ENCODE measurements around the gene PPAN. TPM values are rescaled to one million over a fixed set of nuclear protein-coding genes. Genes with fewer than 3 reads are reported as not detected.
A peak's percentile ranks its signal among the peaks of the same experiment; 100 is the strongest.

The PPAN gene
- total and polyA plus RNA-seq, 12 donors, result 17.6 to 47.7 (median 20.8) TPM

GRCh38 chr19:10132905-10133304, 26.7 kb downstream of the PPAN start:
- Histone ChIP-seq H3K36me3 (peaks cover 0 to 100% (median 55%) of the 10 kb centered on the region in 9 donors), H3K27ac (no peak overlapping the region), H3K9me3 (no peaks in the 10 kb centered on the region), H3K27me3 (no peaks in the 10 kb centered on the region), H3K4me3 (no peak overlapping the region), H3K4me1 (peaks cover 0 to 5% (median 0%) of the 10 kb centered on the region in 9 donors)
- TF ChIP-seq, protein P1, sequence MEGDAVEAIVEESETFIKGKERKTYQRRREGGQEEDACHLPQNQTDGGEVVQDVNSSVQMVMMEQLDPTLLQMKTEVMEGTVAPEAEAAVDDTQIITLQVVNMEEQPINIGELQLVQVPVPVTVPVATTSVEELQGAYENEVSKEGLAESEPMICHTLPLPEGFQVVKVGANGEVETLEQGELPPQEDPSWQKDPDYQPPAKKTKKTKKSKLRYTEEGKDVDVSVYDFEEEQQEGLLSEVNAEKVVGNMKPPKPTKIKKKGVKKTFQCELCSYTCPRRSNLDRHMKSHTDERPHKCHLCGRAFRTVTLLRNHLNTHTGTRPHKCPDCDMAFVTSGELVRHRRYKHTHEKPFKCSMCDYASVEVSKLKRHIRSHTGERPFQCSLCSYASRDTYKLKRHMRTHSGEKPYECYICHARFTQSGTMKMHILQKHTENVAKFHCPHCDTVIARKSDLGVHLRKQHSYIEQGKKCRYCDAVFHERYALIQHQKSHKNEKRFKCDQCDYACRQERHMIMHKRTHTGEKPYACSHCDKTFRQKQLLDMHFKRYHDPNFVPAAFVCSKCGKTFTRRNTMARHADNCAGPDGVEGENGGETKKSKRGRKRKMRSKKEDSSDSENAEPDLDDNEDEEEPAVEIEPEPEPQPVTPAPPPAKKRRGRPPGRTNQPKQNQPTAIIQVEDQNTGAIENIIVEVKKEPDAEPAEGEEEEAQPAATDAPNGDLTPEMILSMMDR (IDR thresholded peaks at IDR 0.05), result no peak
- no peak for ATAC-seq
- no peak for DNase-seq
- intact Hi-C loops (cut with DNase I), result no loop called here
- WGBS, 2 donors, result 94% methylated on average over 7 of the region's 7 CpGs

DNA sequence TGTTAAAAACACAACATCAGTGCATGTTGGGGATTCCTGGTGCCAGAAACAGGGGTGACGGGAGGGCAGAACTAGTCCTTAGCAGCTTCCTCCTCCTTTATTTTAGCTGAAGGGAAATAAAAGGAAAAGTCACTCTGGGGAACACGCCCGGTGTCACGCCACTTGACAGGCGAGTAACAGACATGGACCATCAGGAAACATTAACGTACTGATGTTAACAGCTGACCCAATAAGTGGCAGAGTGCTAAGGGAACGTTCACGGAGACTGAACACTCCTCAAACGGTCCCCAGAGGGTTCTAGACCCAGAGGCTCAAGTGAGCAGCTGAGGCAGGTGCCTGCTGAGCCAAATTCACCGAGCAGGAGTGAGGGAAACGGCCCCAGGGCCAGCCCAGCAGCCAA, 27.4 kb downstream of the PPAN start:
- TF ChIP-seq, protein P1 (IDR thresholded peaks at IDR 0.05), result no peak
- DNase-seq (no peak), ATAC-seq (no peak)
- intact Hi-C loops (cut with DNase I), result no loop called here
- Histone ChIP-seq H3K4me3 (no peak overlapping the region), H3K9me3 (no peaks in the 10 kb centered on the region), H3K36me3 (peaks cover 0 to 100% (median 62%) of the 10 kb centered on the region in 9 donors), H3K27ac (peak overlapping the region in 1 of 10 donors; percentile 10), H3K4me1 (peaks cover 0 to 5% (median 0%) of the 10 kb centered on the region in 9 donors), H3K27me3 (no peaks in the 10 kb centered on the region)
- 88% methylated on average over 11 of the region's 11 CpGs for WGBS, 2 donors

- Histone ChIP-seq H3K36me3 (peaks cover 0 to 100% (median 66%) of the 10 kb centered on the region in 9 donors), H3K4me3 (no peak overlapping the region), H3K27ac (peak overlapping the region in 1 of 10 donors; percentile 10), H3K9me3 (no peaks in the 10 kb centered on the region), H3K4me1 (peaks cover 0 to 5% (median 0%) of the 10 kb centered on the region in 9 donors), H3K27me3 (no peaks in the 10 kb centered on the region)
- DNase-seq (no peak), ATAC-seq (no peak)
- TF ChIP-seq, protein P1 (IDR thresholded peaks at IDR 0.05), result no peak
- WGBS, 2 donors, result 90 to 91% methylated on average over 7 to 9 of the region's 9 CpGs
- intact Hi-C loops (cut with DNase I), result no loop called here
Observed at GRCh38 chr19:10134040-10134439, 27.9 kb downstream of the PPAN start.

GRCh38 chr19:10135551-10136334, 29.6 kb downstream of the PPAN start:
- Histone ChIP-seq H3K4me1 (peaks cover 0 to 5% (median 0%) of the 10 kb centered on the region in 9 donors), H3K36me3 (peaks cover 3 to 100% (median 80%) of the 10 kb centered on the region in 9 donors), H3K4me3 (no peak overlapping the region), H3K27ac (no peak overlapping the region), H3K9me3 (no peaks in the 10 kb centered on the region), H3K27me3 (no peaks in the 10 kb centered on the region)
- DNase-seq (no peak), ATAC-seq (peak in 1 of 8 donors; percentile 28)
- TF ChIP-seq, protein P1 (IDR thresholded peaks at IDR 0.05), result no peak
- intact Hi-C loops (cut with DNase I), result no loop called here
- 92 to 93% methylated on average over 39 of the region's 39 CpGs for WGBS, 2 donors
